Stomach (tissue), 4 donors: ENCODE measurements around the gene PIP5K1B.

ENCODE experiments used
- CTCF ChIP-seq, 7 experiments: fragments of 450-650 bp in 4 of 7; fragments of 200-600 bp in 3 of 7; sonication (generic) in 3 of 7; IDR thresholded peaks; one replicate each; pipeline ENCODE4 v1.5.1; 2016 to 2019; ENCODE audit warnings: antibody characterized with exemption in 7 of 7, control low read depth in 2 of 7, mild to moderate bottlenecking in 1 of 7
- POLR2A ChIP-seq, 4 donors: fragments of 450-650 bp; IDR thresholded peaks; one replicate each; pipeline ENCODE4 v1.6.1; 2016; ENCODE audit warnings: antibody characterized with exemption in 4 of 4, control low read depth in 2 of 4, mild to moderate bottlenecking in 1 of 4, moderate library complexity in 1 of 4
- POLR2AphosphoS5 ChIP-seq, 3 donors: sonication (generic); formaldehyde crosslinking; IDR thresholded peaks; one replicate each; pipeline ENCODE4 v1.6.1; 2016; ENCODE audit warnings: antibody characterized with exemption in 3 of 3

GRCh38 chr9:68704498-68704813, 584 bp upstream of the PIP5K1B start:
- TF ChIP-seq CTCF (IDR thresholded peaks at IDR 0.05) (no peak), POLR2A (IDR thresholded peaks at IDR 0.05) (no peak), POLR2AphosphoS5 (IDR thresholded peaks at IDR 0.05) (no peak)
